22Rv1 (cell line): ENCODE data around the gene MAST3.

Experiments used
- H3K27ac ChIP-seq: fragments of 450-650 bp; 2 replicates; pipeline ENCODE4 v1.5.1; 2017
- CTCF ChIP-seq: fragments of 450-650 bp; IDR thresholded peaks from 2 replicates; pipeline ENCODE4 v1.5.1; 2017; ENCODE audit warnings: mild to moderate bottlenecking
- ZFX ChIP-seq: fragments of 450-650 bp; IDR thresholded peaks from 2 replicates; pipeline ENCODE4 v1.6.1; 2017; ENCODE audit warnings: antibody characterized with exemption, borderline replicate concordance

MAST3 gene

GRCh38 chr19:18119013-18119716, 21.6 kb downstream of the MAST3 start:
- 0 out of 2 replicates have a peak overlapping the region, but pooled peaks have one; percentile 63 for H3K27ac ChIP-seq
- TF ChIP-seq ZFX (no peak), CTCF (no peak)

- no peak for TF ChIP-seq CTCF
- no peak for TF ChIP-seq ZFX
- H3K27ac ChIP-seq: no peak overlapping the region
These were observed 22.1 kb downstream of the MAST3 start for GRCh38 chr19:18119717-18120105.

GRCh38 chr19:18120127-18120526, 22.5 kb downstream of the MAST3 start:
- TF ChIP-seq ZFX (no peak), CTCF (no peak)
- no peak overlapping the region for H3K27ac ChIP-seq

GRCh38 chr19:18121166-18121565, 23.6 kb downstream of the MAST3 start:
- no peak for TF ChIP-seq ZFX
- no peak for TF ChIP-seq CTCF
- H3K27ac ChIP-seq: no peak overlapping the region

GRCh38 chr19:18122424-18122823, 24.8 kb downstream of the MAST3 start:
- no peak overlapping the region for H3K27ac ChIP-seq
- no peak for TF ChIP-seq CTCF
- no peak for TF ChIP-seq ZFX

- H3K27ac ChIP-seq: no peak overlapping the region
- no peak for TF ChIP-seq ZFX
- no peak for TF ChIP-seq CTCF
These were observed 25.6 kb downstream of the MAST3 start for GRCh38 chr19:18122860-18123795.

GRCh38 chr19:18123819-18124218, 26.2 kb downstream of the MAST3 start:
- H3K27ac ChIP-seq: no peak overlapping the region
- TF ChIP-seq ZFX (no peak), CTCF (no peak)
